ENCODE measurements around the gene SHB.

SHB gene

GRCh38 chr9:37946971-37947370 is 122.1 kb downstream of the SHB start:
- Histone ChIP-seq H3K9ac (ENCODE audit: low read length) (no peak overlapping the region), H3K9me3 (ENCODE audit: low read length) (no peaks in the 10 kb centered on the region), H3K4me3 (ENCODE audit: low read depth, low read length, poor library complexity, severe bottlenecking) (no peak overlapping the region), H3K9me2 (ENCODE audit: low read depth, low read length) (no peaks in the 10 kb centered on the region), H2AFZ (ENCODE audit: low read length) (no peak overlapping the region), H3K79me2 (ENCODE audit: insufficient read depth, low read length) (no peaks in the 10 kb centered on the region), H3K27me3 (ENCODE audit: insufficient read depth, low read length) (no peaks in the 10 kb centered on the region), H3K36me3 (ENCODE audit: insufficient read depth, low read length) (no peaks in the 10 kb centered on the region), H3K27ac (ENCODE audit: low read depth, low read length, poor library complexity, severe bottlenecking) (no peak overlapping the region), H4K20me1 (ENCODE audit: insufficient read depth, low read length) (no peaks in the 10 kb centered on the region), H3F3A (ENCODE audit: insufficient read depth, low read length) (no peaks in the 10 kb centered on the region), H3K4me2 (ENCODE audit: low read length) (no peak overlapping the region), H3K4me1 (ENCODE audit: insufficient read depth, low read length, severe bottlenecking) (no peaks in the 10 kb centered on the region)
- TF ChIP-seq CTCF (IDR thresholded peaks at IDR 0.05; ENCODE audit: low read length) (no peak), EZH2 (IDR thresholded peaks at IDR 0.05; ENCODE audit: borderline replicate concordance, low read length) (no peak)

GRCh38 chr9:37946041-37946440 is 123.0 kb downstream of the SHB start:
- no peak overlapping the region for H2AFZ ChIP-seq (ENCODE audit: low read length)
- H3K4me3 ChIP-seq (ENCODE audit: low read depth, low read length, poor library complexity, severe bottlenecking): no peak overlapping the region
- H3K27me3 ChIP-seq (ENCODE audit: insufficient read depth, low read length): no peaks in the 10 kb centered on the region
- no peak overlapping the region for H3K27ac ChIP-seq (ENCODE audit: low read depth, low read length, poor library complexity, severe bottlenecking)
- H3K36me3 ChIP-seq (ENCODE audit: insufficient read depth, low read length): no peaks in the 10 kb centered on the region
- no peaks in the 10 kb centered on the region for H3F3A ChIP-seq (ENCODE audit: insufficient read depth, low read length)
- no peaks in the 10 kb centered on the region for H4K20me1 ChIP-seq (ENCODE audit: insufficient read depth, low read length)
- H3K9ac ChIP-seq (ENCODE audit: low read length): no peak overlapping the region
- TF ChIP-seq EZH2 (IDR thresholded peaks at IDR 0.05; ENCODE audit: borderline replicate concordance, low read length) (no peak), CTCF (IDR thresholded peaks at IDR 0.05; ENCODE audit: low read length) (no peak)
- no peaks in the 10 kb centered on the region for H3K9me3 ChIP-seq (ENCODE audit: low read length)
- H3K4me2 ChIP-seq (ENCODE audit: low read length): no peak overlapping the region
- H3K4me1 ChIP-seq (ENCODE audit: insufficient read depth, low read length, severe bottlenecking): no peaks in the 10 kb centered on the region
- H3K9me2 ChIP-seq (ENCODE audit: low read depth, low read length): no peaks in the 10 kb centered on the region
- H3K79me2 ChIP-seq (ENCODE audit: insufficient read depth, low read length): no peaks in the 10 kb centered on the region

GRCh38 chr9:37944671-37945481 is 124.2 kb downstream of the SHB start:
- H3K79me2 ChIP-seq (ENCODE audit: insufficient read depth, low read length): no peaks in the 10 kb centered on the region
- no peak overlapping the region for H3K4me3 ChIP-seq (ENCODE audit: low read depth, low read length, poor library complexity, severe bottlenecking)
- H3K9me2 ChIP-seq (ENCODE audit: low read depth, low read length): no peaks in the 10 kb centered on the region
- H2AFZ ChIP-seq (ENCODE audit: low read length): no peak overlapping the region
- H3K4me2 ChIP-seq (ENCODE audit: low read length): no peak overlapping the region
- no peaks in the 10 kb centered on the region for H3K36me3 ChIP-seq (ENCODE audit: insufficient read depth, low read length)
- H3K4me1 ChIP-seq (ENCODE audit: insufficient read depth, low read length, severe bottlenecking): no peaks in the 10 kb centered on the region
- no peak overlapping the region for H3K9ac ChIP-seq (ENCODE audit: low read length)
- no peaks in the 10 kb centered on the region for H4K20me1 ChIP-seq (ENCODE audit: insufficient read depth, low read length)
- no peaks in the 10 kb centered on the region for H3K27me3 ChIP-seq (ENCODE audit: insufficient read depth, low read length)
- H3K9me3 ChIP-seq (ENCODE audit: low read length): no peaks in the 10 kb centered on the region
- no peak overlapping the region for H3K27ac ChIP-seq (ENCODE audit: low read depth, low read length, poor library complexity, severe bottlenecking)
- TF ChIP-seq CTCF (IDR thresholded peaks at IDR 0.05; ENCODE audit: low read length): no peak
- no peak for TF ChIP-seq EZH2 (IDR thresholded peaks at IDR 0.05; ENCODE audit: borderline replicate concordance, low read length)
- H3F3A ChIP-seq (ENCODE audit: insufficient read depth, low read length): no peaks in the 10 kb centered on the region

All from OCI-LY1 (cell line).